GM06990 (cell line): ENCODE results near the gene SOX13.

Source experiments
- DNase-seq: peaks from one replicate; pipeline ENCODE4 v3.0.0-alpha.2; 2011; ENCODE audit not compliant: insufficient read length; ENCODE audit errors: extremely low read depth
- H3K27me3 ChIP-seq: replicated peaks from 2 replicates; pipeline ENCODE4 v1.6.0; 2011; ENCODE audit warnings: low read length; ENCODE audit not compliant: control insufficient read depth, insufficient read depth
- H3K36me3 ChIP-seq: 2 replicates; pipeline ENCODE4 v1.5.1; 2011; ENCODE audit warnings: low read length; ENCODE audit not compliant: control insufficient read depth, insufficient read depth
- H3K4me3 ChIP-seq: replicated peaks from 2 replicates; pipeline ENCODE4 v1.5.1; 2011; ENCODE audit warnings: low read depth, mild to moderate bottlenecking, control low read depth, low read length
- CTCF ChIP-seq: IDR thresholded peaks from 2 replicates; pipeline ENCODE4 v1.5.1; 2011; ENCODE audit warnings: low read length, control low read depth, mild to moderate bottlenecking, inconsistent platforms; ENCODE audit not compliant: insufficient read depth, poor library complexity, severe bottlenecking

Gene SOX13

DNA sequence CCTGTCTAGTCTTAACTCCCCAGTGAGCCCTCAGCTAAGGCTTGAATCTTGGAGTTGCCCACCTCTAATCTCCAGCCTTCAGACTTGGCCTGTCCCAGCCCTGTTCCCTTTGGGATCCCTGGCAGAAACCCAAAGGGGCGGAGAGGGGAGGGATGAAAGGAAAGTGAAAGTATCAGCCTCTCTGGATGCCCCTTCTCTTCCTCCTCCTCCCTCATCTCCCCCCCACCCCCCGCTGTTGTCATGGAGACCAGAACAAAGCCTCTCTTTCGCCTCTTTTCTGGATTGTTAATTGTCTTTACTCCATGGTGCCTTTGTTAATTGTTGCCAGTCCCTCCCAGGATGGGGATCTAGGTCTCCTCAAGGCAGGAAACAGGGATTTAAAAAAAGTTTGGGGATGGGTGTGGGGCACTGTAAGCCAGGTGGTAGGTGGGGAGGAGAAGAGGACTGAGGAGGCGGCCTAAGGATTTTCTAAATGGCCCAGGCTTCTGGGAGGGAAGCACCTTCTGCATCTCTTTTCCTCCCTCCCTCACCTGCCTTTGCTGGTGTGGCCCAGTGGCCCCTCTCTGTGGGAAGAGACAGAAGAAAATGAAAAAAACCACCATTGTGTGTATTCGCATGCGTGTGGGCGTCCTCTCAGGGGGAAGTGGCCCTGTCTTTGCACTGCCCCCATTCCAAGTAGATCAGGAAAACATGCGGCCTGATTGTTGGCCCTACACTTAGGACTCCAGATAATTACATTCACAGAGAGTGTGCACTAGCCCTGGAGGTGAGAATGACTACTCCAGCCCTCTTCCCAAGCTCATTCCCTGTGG lies 7.5 kb upstream of the SOX13 start:
- TF ChIP-seq CTCF: no peak
- Histone ChIP-seq H3K36me3 (no peaks in the 10 kb centered on the region), H3K4me3 (no peak overlapping the region), H3K27me3 (no peaks in the 10 kb centered on the region; the same call in 1 of the 2 replicates)
- no peak for DNase-seq

DNA sequence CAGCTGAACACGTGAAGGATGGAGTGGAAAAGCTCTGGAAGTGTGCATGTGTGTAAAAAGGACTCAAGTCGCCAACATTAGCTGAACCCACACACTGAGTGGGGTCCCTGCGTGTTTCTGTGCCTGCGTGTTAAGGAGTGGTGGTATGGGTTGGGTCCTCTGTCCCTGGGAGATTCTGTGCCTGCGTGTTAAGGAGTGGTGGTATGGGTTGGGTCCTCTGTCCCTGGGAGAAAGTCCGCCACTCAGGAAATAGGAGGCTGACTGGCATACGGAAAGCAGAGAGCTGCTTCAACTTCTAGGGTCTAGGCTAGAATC lies 7.0 kb upstream of the SOX13 start:
- no peak overlapping the region for H3K4me3 ChIP-seq
- DNase-seq: no peak
- no peak for TF ChIP-seq CTCF

DNA sequence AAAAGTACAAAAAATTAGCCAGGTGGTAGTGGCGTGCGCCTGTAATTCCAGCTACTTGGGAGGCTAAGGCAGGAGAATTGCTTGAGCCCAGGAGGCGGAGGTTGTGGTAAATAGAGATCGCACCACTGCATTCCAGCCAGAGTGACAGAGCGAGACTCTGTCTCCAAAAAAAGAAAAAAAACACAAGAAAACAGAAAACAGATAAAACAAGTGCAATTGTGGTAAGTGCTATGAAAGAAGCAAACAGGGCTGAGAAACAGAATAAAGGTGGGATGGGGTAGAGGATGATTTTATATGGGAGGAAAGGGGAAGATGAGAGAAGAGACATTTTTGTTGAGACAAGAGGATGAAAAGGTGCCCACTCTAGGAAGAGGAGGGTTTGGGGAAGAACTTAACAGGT lies 5.0 kb upstream of the SOX13 start:
- H3K36me3 ChIP-seq: no peaks in the 10 kb centered on the region
- no peak for DNase-seq
- no peak overlapping the region for H3K4me3 ChIP-seq
- no peaks in the 10 kb centered on the region; the same call in 1 of the 2 replicates for H3K27me3 ChIP-seq
- TF ChIP-seq CTCF: no peak

More for the DNA sequence above, 7.0 kb upstream of the SOX13 start:
- no peaks in the 10 kb centered on the region; the same call in 1 of the 2 replicates for H3K27me3 ChIP-seq
- H3K36me3 ChIP-seq: no peaks in the 10 kb centered on the region

- TF ChIP-seq CTCF: no peak
- H3K4me3 ChIP-seq: no peak overlapping the region
- H3K36me3 ChIP-seq: no peaks in the 10 kb centered on the region
- no peak for DNase-seq
- peaks cover 2% of the 10 kb centered on the region for H3K27me3 ChIP-seq
These were observed 3.0 kb upstream of the SOX13 start for GRCh38 chr1:204069887-204070286.

GRCh38 chr1:204070895-204071294 lies 2.0 kb upstream of the SOX13 start:
- no peak for TF ChIP-seq CTCF
- H3K36me3 ChIP-seq: no peaks in the 10 kb centered on the region
- H3K27me3 ChIP-seq: peaks cover 2% of the 10 kb centered on the region
- H3K4me3 ChIP-seq: no peak overlapping the region
- no peak for DNase-seq
